K562 (cell line): Measurements from ENCODE around the gene SUPT3H. TPM values are rescaled to one million over a fixed set of nuclear protein-coding genes. Genes with fewer than 3 reads are reported as not detected.

Source experiments
- ATAC-seq: fragments of 200-7000 bp; cut with Tn5 transposase; 3 replicates; pipeline ENCODE4 v1.9.1; 2020; ENCODE audit warnings: moderate library complexity
- BruUV-seq: library from RNA; stranded (reverse); fragments of 400-500 nt; replicated peaks from 2 replicates; lab custom pipeline; 2021; lab: Mats Ljungman, UMichigan
- CTCF ChIA-PET: fragments of 300-600 bp; formaldehyde crosslinking; extraction: SDS; loops from one replicate; lab custom pipeline; 2021; ENCODE audit warnings: low intra/inter-chr PET ratio; lab: Yijun Ruan, JAX
- POLR2A ChIA-PET: fragments of 300-600, 350-650 bp; sonication (Branson Sonifier 250); formaldehyde crosslinking; extraction: SDS; loops from one replicate; lab custom pipeline; 2021; ENCODE audit warnings: antibody characterized with exemption, inconsistent platforms; lab: Yijun Ruan, JAX
- DNase-seq, 4 experiments: peaks; one replicate each; pipeline versions ENCODE4 v3.0.0 to v3.0.0-alpha.2; 2011 to 2018; ENCODE audit warnings: low spot score in 3 of 4, mixed read lengths in 3 of 4; ENCODE audit errors: extremely low read depth in 1 of 4
- FAIRE-seq: peaks from 2 replicates; lab custom pipeline; 2011; peaks lifted over from hg19 to GRCh38; lab: Jason Lieb, UNC
- H2AFZ ChIP-seq: 2 replicates; pipeline ENCODE4 v1.6.0; 2011; ENCODE audit warnings: low read depth, low read length, control low read depth, inconsistent platforms
- H3K27ac ChIP-seq: fragments of 200-600 bp; 3 replicates; pipeline ENCODE4 v1.8.0; 2011; ENCODE audit warnings: low read depth, mild to moderate bottlenecking, control low read depth, inconsistent platforms, low read length, moderate library complexity, mixed read lengths; ENCODE audit errors: extremely low read depth
- H3K27me3 ChIP-seq, 2 experiments: fragments of 300-600 bp in 1 of 2; 2 replicates in 1 of 2; 3 replicates in 1 of 2; pipeline versions ENCODE4 v1.6.0 to v1.8.0; 2011; ENCODE audit warnings: inconsistent platforms in 2 of 2, low read length in 2 of 2, mild to moderate bottlenecking in 1 of 2, mixed read lengths in 1 of 2, moderate library complexity in 1 of 2; ENCODE audit not compliant: control insufficient read depth in 2 of 2, insufficient read depth in 2 of 2
- H3K36me3 ChIP-seq: fragments of 300-600 bp; 3 replicates; pipeline ENCODE4 v1.8.0; 2011; ENCODE audit warnings: mild to moderate bottlenecking, low read length, inconsistent platforms; ENCODE audit not compliant: control insufficient read depth, insufficient read depth
- H3K4me1 ChIP-seq, 2 experiments: fragments of 200-600 bp in 1 of 2; replicated peaks in 1 of 2; 2 replicates in 1 of 2; 3 replicates in 1 of 2; pipeline versions ENCODE4 v1.5.1 to v1.8.0; 2011; ENCODE audit warnings: inconsistent platforms in 2 of 2, low read length in 2 of 2, mild to moderate bottlenecking in 1 of 2, mixed read lengths in 1 of 2, moderate library complexity in 1 of 2; ENCODE audit not compliant: control insufficient read depth in 2 of 2, insufficient read depth in 2 of 2
- H3K4me2 ChIP-seq: 2 replicates; pipeline ENCODE4 v1.6.1; 2011; ENCODE audit warnings: low read length, control low read depth, inconsistent platforms, mixed read lengths; ENCODE audit not compliant: insufficient read depth
- H3K4me3 ChIP-seq: fragments of 200-600 bp; sonication (generic), shearing (Covaris generic); 2 replicates; pipeline ENCODE4 v1.5.1; 2016; ENCODE audit warnings: control low read depth, inconsistent platforms
- H3K79me2 ChIP-seq: fragments of 200-600 bp; 3 replicates; pipeline ENCODE4 v1.8.0; 2011; ENCODE audit warnings: low read length, inconsistent platforms; ENCODE audit not compliant: control insufficient read depth, insufficient read depth
- H3K9ac ChIP-seq, 2 experiments: 2 replicates each; pipeline versions ENCODE4 v1.6.0 to v1.6.1; 2011; ENCODE audit warnings: low read depth in 2 of 2, low read length in 2 of 2, control low read depth in 1 of 2, inconsistent platforms in 1 of 2, mild to moderate bottlenecking in 1 of 2, mixed read lengths in 1 of 2; ENCODE audit not compliant: insufficient read depth in 1 of 2
- H3K9me1 ChIP-seq: one replicate; pipeline ENCODE4 v1.6.0; 2011; ENCODE audit warnings: inconsistent platforms, mild to moderate bottlenecking, low read length, moderate library complexity; ENCODE audit not compliant: control insufficient read depth, insufficient read depth
- H3K9me3 ChIP-seq: replicated peaks from 2 replicates; pipeline ENCODE4 v1.5.1; 2011; ENCODE audit warnings: low read depth, low read length, inconsistent platforms; ENCODE audit not compliant: control insufficient read depth, insufficient read depth
- H4K20me1 ChIP-seq: replicated peaks from 2 replicates; pipeline ENCODE4 v1.6.1; 2011; ENCODE audit warnings: low read length, inconsistent platforms, mixed read lengths; ENCODE audit not compliant: control insufficient read depth, insufficient read depth
- ZNF584 ChIP-seq: fragments of 200-800 bp; sonication (Bioruptor generic); IDR thresholded peaks from 2 replicates; pipeline ENCODE4 v1.6.1; 2016; ENCODE audit warnings: low read depth, mild to moderate bottlenecking, missing genetic modification characterization, missing compliant biosample characterization
- ZNF778 ChIP-seq: fragments of 450-650 bp; formaldehyde crosslinking; IDR thresholded peaks from 2 replicates; pipeline ENCODE4 v1.4.0; 2020; ENCODE audit warnings: mild to moderate bottlenecking, moderate library complexity
- WGBS: fragments of 100-300 bp; shearing (Covaris generic); methylation state at CpG from one replicate; pipeline ENCODE4 v1.1.6; 2016; ENCODE audit warnings: low coverage, mixed read lengths; ENCODE audit not compliant: insufficient coverage; ENCODE audit errors: missing lambda C conversion rate; 5-methylcytosine and 5-hydroxymethylcytosine counted together
- in situ Hi-C: fragments of 300-500 bp; cut with MboI; formaldehyde crosslinking; loops from 4 replicates; pipeline ENCODE4 v1.15.0; 2018; ENCODE audit warnings: inconsistent platforms, mixed read lengths
- intact Hi-C: fragments of 100-400 bp; cut with micrococcal nuclease; formaldehyde crosslinking; loops from 2 replicates; pipeline ENCODE4 v1.14.2; 2022
- polyA plus RNA-seq, 8 experiments: library from polyadenylated mRNA; depleted of rRNA in 4 of 8; stranded (reverse) in 5 of 8; unstranded in 3 of 8; fragments of >200 nt; fragmentation: Nextera tagmentation in 2 of 8; fragmentation: Illumina TruSeq in 1 of 8; extraction: Ambion mirVana in 2 of 8; extraction: Trizol in 1 of 8; gene quantifications; 2 replicates each; pipeline versions ENCODE4 v1.2.1 to v1.2.3, GENCODE V29; 2011 to 2014; ENCODE audit warnings: inconsistent platforms in 1 of 8, missing spikeins in 1 of 8
- total RNA-seq, 7 experiments: library from RNA; depleted of rRNA in 6 of 7; stranded (reverse); fragments of >200 nt in 6 of 7; fragmentation: Illumina TruSeq in 2 of 7; extraction: Trizol in 2 of 7; gene quantifications; 2 replicates each; pipeline versions ENCODE4 v1.2.1 to v1.2.3, GENCODE V29; 2011 to 2021; ENCODE audit warnings: low replicate concordance in 1 of 7
- TF ChIP-seq, protein P1 (sequence below): IDR thresholded peaks from 3 replicates; pipeline ENCODE4 v1.6.1; 2011; ENCODE audit warnings: borderline replicate concordance, mild to moderate bottlenecking, moderate library complexity; ENCODE audit not compliant: insufficient read length; ENCODE audit errors: extremely low read depth

The SUPT3H gene
- total and polyA plus RNA-seq, 9 of the 15 experiments (the other 6 are each of a cell fraction or from before 2014, with no cell fraction given): 7.2 to 16.3 (median 11.9) TPM

- Histone ChIP-seq H4K20me1 (no peaks in the 10 kb centered on the region), H3K4me2 (no peak overlapping the region), H3K79me2 (no peaks in the 10 kb centered on the region), H2AFZ (no peak overlapping the region), H3K27ac (no peak overlapping the region), H3K36me3 (no peaks in the 10 kb centered on the region), H3K4me3 (no peak overlapping the region), H3K27me3 (no peaks in the 10 kb centered on the region), H3K9ac (no peak overlapping the region), H3K9me1 (no peaks in the 10 kb centered on the region), H3K9me3 (no peaks in the 10 kb centered on the region), H3K4me1 (no peaks in the 10 kb centered on the region)
- in situ Hi-C loops (no loop called here), intact Hi-C loops (no loop called here)
- no peak for FAIRE-seq
- no TSS peak for BruUV-seq
- TF ChIP-seq ZNF778 (no peak), ZNF584 (no peak)
- TF ChIP-seq, protein P1, sequence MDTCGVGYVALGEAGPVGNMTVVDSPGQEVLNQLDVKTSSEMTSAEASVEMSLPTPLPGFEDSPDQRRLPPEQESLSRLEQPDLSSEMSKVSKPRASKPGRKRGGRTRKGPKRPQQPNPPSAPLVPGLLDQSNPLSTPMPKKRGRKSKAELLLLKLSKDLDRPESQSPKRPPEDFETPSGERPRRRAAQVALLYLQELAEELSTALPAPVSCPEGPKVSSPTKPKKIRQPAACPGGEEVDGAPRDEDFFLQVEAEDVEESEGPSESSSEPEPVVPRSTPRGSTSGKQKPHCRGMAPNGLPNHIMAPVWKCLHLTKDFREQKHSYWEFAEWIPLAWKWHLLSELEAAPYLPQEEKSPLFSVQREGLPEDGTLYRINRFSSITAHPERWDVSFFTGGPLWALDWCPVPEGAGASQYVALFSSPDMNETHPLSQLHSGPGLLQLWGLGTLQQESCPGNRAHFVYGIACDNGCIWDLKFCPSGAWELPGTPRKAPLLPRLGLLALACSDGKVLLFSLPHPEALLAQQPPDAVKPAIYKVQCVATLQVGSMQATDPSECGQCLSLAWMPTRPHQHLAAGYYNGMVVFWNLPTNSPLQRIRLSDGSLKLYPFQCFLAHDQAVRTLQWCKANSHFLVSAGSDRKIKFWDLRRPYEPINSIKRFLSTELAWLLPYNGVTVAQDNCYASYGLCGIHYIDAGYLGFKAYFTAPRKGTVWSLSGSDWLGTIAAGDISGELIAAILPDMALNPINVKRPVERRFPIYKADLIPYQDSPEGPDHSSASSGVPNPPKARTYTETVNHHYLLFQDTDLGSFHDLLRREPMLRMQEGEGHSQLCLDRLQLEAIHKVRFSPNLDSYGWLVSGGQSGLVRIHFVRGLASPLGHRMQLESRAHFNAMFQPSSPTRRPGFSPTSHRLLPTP: no peak
- ChIA-PET POLR2A (no interaction called here), CTCF (interaction anchor here (0.7 kb wide), 1 partner anchor 463 kb away, joined by 3 read pairs; no protein-coding TSS in a partner anchor)
- ATAC-seq: no peak
- no peak for DNase-seq
- 57% methylated on average over 3 of the region's 3 CpGs for WGBS
Observed at GRCh38 chr6:45006893-45007292, 370.8 kb downstream of the SUPT3H start.
